K562 (cell line): ENCODE data around the gene MATCAP1. TPM values are rescaled to one million over a fixed set of nuclear protein-coding genes. Genes with fewer than 3 reads are reported as not detected.

Source experiments
- ATAC-seq: fragments of 200-7000 bp; cut with Tn5 transposase; 3 replicates; pipeline ENCODE4 v1.9.1; 2020; ENCODE audit warnings: moderate library complexity
- BruUV-seq: library from RNA; stranded (reverse); fragments of 400-500 nt; replicated peaks from 2 replicates; lab custom pipeline; 2021; lab: Mats Ljungman, UMichigan
- CTCF ChIA-PET: fragments of 300-600 bp; formaldehyde crosslinking; extraction: SDS; loops from one replicate; lab custom pipeline; 2021; ENCODE audit warnings: low intra/inter-chr PET ratio; lab: Yijun Ruan, JAX
- POLR2A ChIA-PET: fragments of 300-600, 350-650 bp; sonication (Branson Sonifier 250); formaldehyde crosslinking; extraction: SDS; loops from one replicate; lab custom pipeline; 2021; ENCODE audit warnings: antibody characterized with exemption, inconsistent platforms; lab: Yijun Ruan, JAX
- DNase-seq, 4 experiments: peaks; one replicate each; pipeline versions ENCODE4 v3.0.0 to v3.0.0-alpha.2; 2011 to 2018; ENCODE audit warnings: low spot score in 3 of 4, mixed read lengths in 3 of 4; ENCODE audit errors: extremely low read depth in 1 of 4
- FAIRE-seq: peaks from 2 replicates; lab custom pipeline; 2011; peaks lifted over from hg19 to GRCh38; lab: Jason Lieb, UNC
- H2AFZ ChIP-seq: 2 replicates; pipeline ENCODE4 v1.6.0; 2011; ENCODE audit warnings: low read depth, low read length, control low read depth, inconsistent platforms
- H3K27ac ChIP-seq: fragments of 200-600 bp; 3 replicates; pipeline ENCODE4 v1.8.0; 2011; ENCODE audit warnings: low read depth, mild to moderate bottlenecking, control low read depth, inconsistent platforms, low read length, moderate library complexity, mixed read lengths; ENCODE audit errors: extremely low read depth
- H3K27me3 ChIP-seq, 2 experiments: fragments of 300-600 bp in 1 of 2; 2 replicates in 1 of 2; 3 replicates in 1 of 2; pipeline versions ENCODE4 v1.6.0 to v1.8.0; 2011; ENCODE audit warnings: inconsistent platforms in 2 of 2, low read length in 2 of 2, mild to moderate bottlenecking in 1 of 2, mixed read lengths in 1 of 2, moderate library complexity in 1 of 2; ENCODE audit not compliant: control insufficient read depth in 2 of 2, insufficient read depth in 2 of 2
- H3K36me3 ChIP-seq: fragments of 300-600 bp; 3 replicates; pipeline ENCODE4 v1.8.0; 2011; ENCODE audit warnings: mild to moderate bottlenecking, low read length, inconsistent platforms; ENCODE audit not compliant: control insufficient read depth, insufficient read depth
- H3K4me1 ChIP-seq, 2 experiments: fragments of 200-600 bp in 1 of 2; replicated peaks in 1 of 2; 2 replicates in 1 of 2; 3 replicates in 1 of 2; pipeline versions ENCODE4 v1.5.1 to v1.8.0; 2011; ENCODE audit warnings: inconsistent platforms in 2 of 2, low read length in 2 of 2, mild to moderate bottlenecking in 1 of 2, mixed read lengths in 1 of 2, moderate library complexity in 1 of 2; ENCODE audit not compliant: control insufficient read depth in 2 of 2, insufficient read depth in 2 of 2
- H3K4me2 ChIP-seq: 2 replicates; pipeline ENCODE4 v1.6.1; 2011; ENCODE audit warnings: low read length, control low read depth, inconsistent platforms, mixed read lengths; ENCODE audit not compliant: insufficient read depth
- H3K4me3 ChIP-seq: fragments of 200-600 bp; sonication (generic), shearing (Covaris generic); 2 replicates; pipeline ENCODE4 v1.5.1; 2016; ENCODE audit warnings: control low read depth, inconsistent platforms
- H3K79me2 ChIP-seq: fragments of 200-600 bp; 3 replicates; pipeline ENCODE4 v1.8.0; 2011; ENCODE audit warnings: low read length, inconsistent platforms; ENCODE audit not compliant: control insufficient read depth, insufficient read depth
- H3K9ac ChIP-seq, 2 experiments: 2 replicates each; pipeline versions ENCODE4 v1.6.0 to v1.6.1; 2011; ENCODE audit warnings: low read depth in 2 of 2, low read length in 2 of 2, control low read depth in 1 of 2, inconsistent platforms in 1 of 2, mild to moderate bottlenecking in 1 of 2, mixed read lengths in 1 of 2; ENCODE audit not compliant: insufficient read depth in 1 of 2
- H3K9me1 ChIP-seq: one replicate; pipeline ENCODE4 v1.6.0; 2011; ENCODE audit warnings: inconsistent platforms, mild to moderate bottlenecking, low read length, moderate library complexity; ENCODE audit not compliant: control insufficient read depth, insufficient read depth
- H3K9me3 ChIP-seq: replicated peaks from 2 replicates; pipeline ENCODE4 v1.5.1; 2011; ENCODE audit warnings: low read depth, low read length, inconsistent platforms; ENCODE audit not compliant: control insufficient read depth, insufficient read depth
- H4K20me1 ChIP-seq: replicated peaks from 2 replicates; pipeline ENCODE4 v1.6.1; 2011; ENCODE audit warnings: low read length, inconsistent platforms, mixed read lengths; ENCODE audit not compliant: control insufficient read depth, insufficient read depth
- E2F8 ChIP-seq: fragments of 450-650 bp; IDR thresholded peaks from 2 replicates; pipeline ENCODE4 v1.7.1; 2018; ENCODE audit warnings: mild to moderate bottlenecking, low read depth; ENCODE audit not compliant: partially characterized antibody
- GTF2E2 ChIP-seq: fragments of 200-800 bp; sonication (Bioruptor generic); IDR thresholded peaks from 2 replicates; pipeline ENCODE4 v1.6.1; 2016; ENCODE audit warnings: missing genetic modification characterization, missing compliant biosample characterization
- MED1 ChIP-seq: sonication (generic); formaldehyde crosslinking; IDR thresholded peaks from 2 replicates; pipeline ENCODE4 v1.8.1; 2023; ENCODE audit warnings: missing genetic modification reagents, borderline replicate concordance
- PHF8 ChIP-seq: fragments of 200-600 bp; sonication (generic); IDR thresholded peaks from 2 replicates; pipeline ENCODE4 v1.6.1; 2012; ENCODE audit warnings: mixed run types, mild to moderate bottlenecking, inconsistent platforms, low read length, moderate library complexity, borderline replicate concordance
- TSC22D4 ChIP-seq: fragments of 450-650 bp; IDR thresholded peaks from 2 replicates; pipeline ENCODE4 v1.6.1; 2016; ENCODE audit warnings: missing genetic modification characterization, missing biosample characterization, control low read depth
- ZNF121 ChIP-seq: sonication (generic); formaldehyde crosslinking; conservative IDR thresholded peaks from 2 replicates; pipeline ENCODE4 v1.8.0; 2022; ENCODE audit warnings: missing genetic modification reagents
- ZNF165 ChIP-seq: fragments of 250-450 bp; sonication (Bioruptor Pico); IDR thresholded peaks from 2 replicates; pipeline ENCODE4 v1.4.0; 2020; ENCODE audit warnings: borderline replicate concordance
- ZNF639 ChIP-seq, 2 experiments: fragments of 200-800 bp in 1 of 2; sonication (Bioruptor generic) in 1 of 2; sonication (generic) in 1 of 2; formaldehyde crosslinking in 1 of 2; IDR thresholded peaks in 1 of 2; conservative IDR thresholded peaks in 1 of 2; 2 replicates each; pipeline versions ENCODE4 v1.5.0 to v1.6.1; 2016 to 2020; ENCODE audit warnings: missing compliant biosample characterization in 1 of 2, missing genetic modification characterization in 1 of 2, missing genetic modification reagents in 1 of 2
- whole genome bisulfite sequencing: fragments of 100-300 bp; shearing (Covaris generic); methylation state at CpG from one replicate; pipeline ENCODE4 v1.1.6; 2016; ENCODE audit warnings: low coverage, mixed read lengths; ENCODE audit not compliant: insufficient coverage; ENCODE audit errors: missing lambda C conversion rate; 5-methylcytosine and 5-hydroxymethylcytosine counted together
- in situ Hi-C: fragments of 300-500 bp; cut with MboI; formaldehyde crosslinking; loops from 4 replicates; pipeline ENCODE4 v1.15.0; 2018; ENCODE audit warnings: inconsistent platforms, mixed read lengths
- intact Hi-C: fragments of 100-400 bp; cut with micrococcal nuclease; formaldehyde crosslinking; loops from 2 replicates; pipeline ENCODE4 v1.14.2; 2022
- polyA plus RNA-seq, 8 experiments: library from polyadenylated mRNA; depleted of rRNA in 4 of 8; stranded (reverse) in 5 of 8; unstranded in 3 of 8; fragments of >200 nt; fragmentation: Nextera tagmentation in 2 of 8; fragmentation: Illumina TruSeq in 1 of 8; extraction: Ambion mirVana in 2 of 8; extraction: Trizol in 1 of 8; gene quantifications; 2 replicates each; pipeline versions ENCODE4 v1.2.1 to v1.2.3, GENCODE V29; 2011 to 2014; ENCODE audit warnings: inconsistent platforms in 1 of 8, missing spikeins in 1 of 8
- total RNA-seq, 7 experiments: library from RNA; depleted of rRNA in 6 of 7; stranded (reverse); fragments of >200 nt in 6 of 7; fragmentation: Illumina TruSeq in 2 of 7; extraction: Trizol in 2 of 7; gene quantifications; 2 replicates each; pipeline versions ENCODE4 v1.2.1 to v1.2.3, GENCODE V29; 2011 to 2021; ENCODE audit warnings: low replicate concordance in 1 of 7
- TF ChIP-seq, protein P1 (sequence below): fragments of 450-650 bp; formaldehyde crosslinking; IDR thresholded peaks from 2 replicates; pipeline ENCODE4 v1.4.0; 2020; ENCODE audit warnings: mild to moderate bottlenecking, moderate library complexity
- TF ChIP-seq, protein P2 (sequence below): sonication (generic); formaldehyde crosslinking; IDR thresholded peaks from 2 replicates; pipeline ENCODE4 v1.8.0; 2023; ENCODE audit warnings: mild to moderate bottlenecking, missing genetic modification reagents

Gene MATCAP1
- total and polyA plus RNA-seq, 9 of the 15 experiments (the other 6 are each of a cell fraction or from before 2014, with no cell fraction given) = 3.4 to 20.5 (median 10.3) TPM

DNA sequence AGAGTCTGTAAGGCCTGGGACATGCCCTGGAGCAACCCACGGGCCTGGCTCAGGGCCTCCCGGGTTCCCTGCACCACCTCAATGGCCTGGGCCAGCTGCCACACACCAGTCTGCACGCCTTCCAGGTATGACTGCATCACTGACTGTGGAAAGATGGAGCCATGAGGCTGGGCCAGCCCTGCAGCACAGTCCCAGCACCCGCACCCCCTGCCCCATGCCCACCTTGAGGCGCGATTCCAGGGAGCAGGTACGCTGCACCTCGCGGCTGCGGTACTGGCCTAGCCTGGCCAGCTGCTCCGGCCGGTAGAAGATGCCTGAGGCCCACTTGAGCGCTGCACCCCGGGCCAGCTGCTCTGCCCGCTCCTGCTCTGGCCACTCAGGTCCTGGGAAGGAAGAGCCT is 5.0 kb upstream of the MATCAP1 start:
- H3K4me1 ChIP-seq = peaks cover 33 to 72% of the 10 kb centered on the region in 2 experiments
- ChIA-PET CTCF (no interaction called here), POLR2A (interaction anchor here (1.0 kb wide), 1 partner anchor 12 kb away, joined by 3 read pairs; no protein-coding TSS in a partner anchor)
- no peak overlapping the region for H2AFZ ChIP-seq
- no TSS peak for BruUV-seq
- in situ Hi-C loops = no loop called here
- FAIRE-seq (no peak), DNase-seq (no peak), ATAC-seq (no peak)
- H3K27ac ChIP-seq = no peak overlapping the region
- H3K27me3 ChIP-seq = no peaks in the 10 kb centered on the region
- H3K4me2 ChIP-seq = no peak overlapping the region
- intact Hi-C loops = loop anchor here (10.0 kb wide), 2 partner anchors 174 to 234 kb away; no protein-coding TSS in a partner anchor
- H3K36me3 ChIP-seq = peaks cover 11% of the 10 kb centered on the region
- no peaks in the 10 kb centered on the region for H3K9me1 ChIP-seq
- peaks cover 11% of the 10 kb centered on the region for H4K20me1 ChIP-seq
- peaks cover 26% of the 10 kb centered on the region for H3K79me2 ChIP-seq
- H3K9me3 ChIP-seq = no peaks in the 10 kb centered on the region
- H3K4me3 ChIP-seq = no peak overlapping the region
- H3K9ac ChIP-seq = no peak overlapping the region; a peak in 1 of 4 replicates
- 79% methylated on average over 14 of the region's 15 CpGs for WGBS
- TF ChIP-seq MED1 = no peak
- no peak for TF ChIP-seq E2F8
- no peak for TF ChIP-seq ZNF165 (CRISPR knock-in tag)
- TF ChIP-seq ZNF121 (CRISPR knock-in tag) = no peak
- TF ChIP-seq, protein P1, sequence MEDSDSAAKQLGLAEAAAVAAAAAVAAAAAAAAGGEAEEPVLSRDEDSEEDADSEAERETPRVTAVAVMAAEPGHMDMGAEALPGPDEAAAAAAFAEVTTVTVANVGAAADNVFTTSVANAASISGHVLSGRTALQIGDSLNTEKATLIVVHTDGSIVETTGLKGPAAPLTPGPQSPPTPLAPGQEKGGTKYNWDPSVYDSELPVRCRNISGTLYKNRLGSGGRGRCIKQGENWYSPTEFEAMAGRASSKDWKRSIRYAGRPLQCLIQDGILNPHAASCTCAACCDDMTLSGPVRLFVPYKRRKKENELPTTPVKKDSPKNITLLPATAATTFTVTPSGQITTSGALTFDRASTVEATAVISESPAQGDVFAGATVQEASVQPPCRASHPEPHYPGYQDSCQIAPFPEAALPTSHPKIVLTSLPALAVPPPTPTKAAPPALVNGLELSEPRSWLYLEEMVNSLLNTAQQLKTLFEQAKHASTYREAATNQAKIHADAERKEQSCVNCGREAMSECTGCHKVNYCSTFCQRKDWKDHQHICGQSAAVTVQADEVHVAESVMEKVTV (CRISPR knock-in tag) = no peak
- TF ChIP-seq GTF2E2 (tag) = no peak
- TF ChIP-seq, protein P2, sequence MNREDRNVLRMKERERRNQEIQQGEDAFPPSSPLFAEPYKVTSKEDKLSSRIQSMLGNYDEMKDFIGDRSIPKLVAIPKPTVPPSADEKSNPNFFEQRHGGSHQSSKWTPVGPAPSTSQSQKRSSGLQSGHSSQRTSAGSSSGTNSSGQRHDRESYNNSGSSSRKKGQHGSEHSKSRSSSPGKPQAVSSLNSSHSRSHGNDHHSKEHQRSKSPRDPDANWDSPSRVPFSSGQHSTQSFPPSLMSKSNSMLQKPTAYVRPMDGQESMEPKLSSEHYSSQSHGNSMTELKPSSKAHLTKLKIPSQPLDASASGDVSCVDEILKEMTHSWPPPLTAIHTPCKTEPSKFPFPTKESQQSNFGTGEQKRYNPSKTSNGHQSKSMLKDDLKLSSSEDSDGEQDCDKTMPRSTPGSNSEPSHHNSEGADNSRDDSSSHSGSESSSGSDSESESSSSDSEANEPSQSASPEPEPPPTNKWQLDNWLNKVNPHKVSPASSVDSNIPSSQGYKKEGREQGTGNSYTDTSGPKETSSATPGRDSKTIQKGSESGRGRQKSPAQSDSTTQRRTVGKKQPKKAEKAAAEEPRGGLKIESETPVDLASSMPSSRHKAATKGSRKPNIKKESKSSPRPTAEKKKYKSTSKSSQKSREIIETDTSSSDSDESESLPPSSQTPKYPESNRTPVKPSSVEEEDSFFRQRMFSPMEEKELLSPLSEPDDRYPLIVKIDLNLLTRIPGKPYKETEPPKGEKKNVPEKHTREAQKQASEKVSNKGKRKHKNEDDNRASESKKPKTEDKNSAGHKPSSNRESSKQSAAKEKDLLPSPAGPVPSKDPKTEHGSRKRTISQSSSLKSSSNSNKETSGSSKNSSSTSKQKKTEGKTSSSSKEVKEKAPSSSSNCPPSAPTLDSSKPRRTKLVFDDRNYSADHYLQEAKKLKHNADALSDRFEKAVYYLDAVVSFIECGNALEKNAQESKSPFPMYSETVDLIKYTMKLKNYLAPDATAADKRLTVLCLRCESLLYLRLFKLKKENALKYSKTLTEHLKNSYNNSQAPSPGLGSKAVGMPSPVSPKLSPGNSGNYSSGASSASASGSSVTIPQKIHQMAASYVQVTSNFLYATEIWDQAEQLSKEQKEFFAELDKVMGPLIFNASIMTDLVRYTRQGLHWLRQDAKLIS = no peak
- no peak for TF ChIP-seq PHF8
- no peak for TF ChIP-seq TSC22D4
- TF ChIP-seq ZNF639 (CRISPR knock-in tag; conservative IDR thresholded peaks at IDR 0.05 in 1 of 2, IDR thresholded peaks at IDR 0.05 in 1 of 2) = no peak
